Left lung (tissue), 10 donors: Measurements from ENCODE around the gene SPSB1. TPM values are rescaled to one million over a fixed set of nuclear protein-coding genes. Genes with fewer than 3 reads are reported as not detected.

Experiments used
- ATAC-seq: fragments of 200-7000 bp; cut with Tn5 transposase; one replicate; pipeline ENCODE4 v1.9.1; 2020; ENCODE audit warnings: moderate library complexity
- DNase-seq, 4 donors: peaks; one replicate each; pipeline ENCODE4 v3.0.0-alpha.2; 2013 to 2020
- H3K27ac ChIP-seq, 2 donors: fragments of 200-600 bp; sonication (generic) in 1 of 2; one replicate each; pipeline versions ENCODE4 v1.5.0 to v1.8.0; 2020 to 2021
- H3K27me3 ChIP-seq, 2 donors: fragments of 200-600 bp; sonication (generic) in 1 of 2; one replicate each; pipeline versions ENCODE4 v1.5.0 to v1.8.0; 2020 to 2021
- H3K36me3 ChIP-seq, 2 donors: fragments of 200-600 bp; sonication (generic) in 1 of 2; one replicate each; pipeline versions ENCODE4 v1.5.0 to v1.8.0; 2020 to 2021
- H3K4me1 ChIP-seq, 2 donors: fragments of 200-600 bp; one replicate each; pipeline ENCODE4 v1.8.0; 2021
- H3K4me3 ChIP-seq, 2 donors: fragments of 200-600 bp; sonication (generic) in 1 of 2; one replicate each; pipeline versions ENCODE4 v1.5.0 to v1.8.0; 2020 to 2021; ENCODE audit warnings: mild to moderate bottlenecking in 1 of 2
- H3K9me3 ChIP-seq, 2 donors: fragments of 200-600 bp; sonication (generic) in 1 of 2; one replicate each; pipeline versions ENCODE4 v1.5.0 to v1.8.0; 2020 to 2021
- CTCF ChIP-seq, 2 donors: fragments of 200-600 bp; sonication (generic) in 1 of 2; IDR thresholded peaks; one replicate each; pipeline versions ENCODE4 v1.5.0 to v1.8.0; 2021; ENCODE audit warnings: antibody characterized with exemption in 2 of 2
- intact Hi-C, 2 donors: fragments of 100-400 bp; cut with DNase I; formaldehyde crosslinking; loops; one replicate each; pipeline versions ENCODE4 v1.11.2 to v1.14.2; 2022
- polyA plus RNA-seq, 6 donors: library from polyadenylated mRNA; unstranded; fragments of 120-200 nt; gene quantifications; one replicate each; pipeline ENCODE4 v1.2.1, GENCODE V29; 2013; ENCODE audit not compliant: insufficient read length in 6 of 6
- total RNA-seq, 2 donors: library from RNA; stranded (reverse); fragmentation: NEBNext Ultra II Directional; extraction: Animal tissue kit (Norgen Biotek cat#: 25700); gene quantifications; one replicate each; pipeline ENCODE4 v1.2.1, GENCODE V29; 2021
- donor health status: DM: no; HTN: yes; CAD: no.
- donor health status: DM: no; HTN: no; CAD: no.

Gene SPSB1
- total and polyA plus RNA-seq, 8 donors: 6.1 to 39.4 (median 7.9) TPM

DNA sequence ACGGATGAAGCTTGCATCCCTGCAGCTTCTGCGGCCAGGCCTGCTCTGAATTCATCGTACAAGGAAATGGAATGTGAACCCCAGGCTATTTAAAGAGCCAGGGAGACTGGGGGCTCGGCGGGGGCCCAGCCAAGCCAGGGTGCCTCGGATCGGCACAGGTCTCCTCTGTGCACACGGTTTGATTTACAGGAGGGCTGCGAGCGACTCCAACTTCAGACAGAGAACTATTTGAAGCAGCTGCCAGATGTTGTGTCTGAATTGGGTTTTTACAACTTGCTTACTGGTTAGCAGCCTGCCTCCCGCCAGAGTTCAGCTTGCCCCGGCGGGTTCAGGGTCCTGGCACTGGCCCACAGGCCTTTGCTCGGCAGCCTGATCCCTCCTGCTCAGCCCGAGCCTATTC lies 83.2 kb downstream of the SPSB1 start:
- Histone ChIP-seq H3K27ac (peak overlapping the region in 1 of 2 donors; percentile 57), H3K4me1 (peaks cover 14 to 15% of the 10 kb centered on the region in 2 donors), H3K27me3 (no peaks in the 10 kb centered on the region), H3K9me3 (no peaks in the 10 kb centered on the region), H3K36me3 (no peaks in the 10 kb centered on the region), H3K4me3 (no peak overlapping the region)
- DNase-seq (no peak), ATAC-seq (no peak)
- intact Hi-C loops: no loop called here
- TF ChIP-seq CTCF (IDR thresholded peaks at IDR 0.05): no peak

DNA sequence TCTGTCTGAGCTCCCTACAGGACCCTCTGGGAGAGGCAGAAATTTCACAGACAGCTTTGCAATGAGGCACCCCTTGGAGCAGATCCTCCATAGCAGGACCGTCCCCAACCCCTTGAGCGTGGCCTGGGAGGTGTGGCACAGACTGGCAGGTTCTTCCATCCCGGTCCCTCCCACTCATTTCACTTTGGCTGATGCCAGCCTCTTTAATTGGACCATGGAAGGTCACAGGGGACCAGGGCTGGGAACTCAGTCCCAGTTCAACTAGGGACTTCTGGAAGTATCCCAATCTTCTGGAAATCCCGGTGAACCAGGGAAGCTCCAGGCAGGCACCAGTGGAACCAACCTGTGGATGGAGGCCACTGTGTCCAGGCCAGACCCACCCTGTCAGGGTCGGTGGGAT lies 83.7 kb downstream of the SPSB1 start:
- intact Hi-C loops: no loop called here
- ATAC-seq (no peak), DNase-seq (no peak)
- Histone ChIP-seq H3K27ac (peak overlapping the region; percentile 33 to 57), H3K4me3 (no peak overlapping the region), H3K36me3 (no peaks in the 10 kb centered on the region), H3K9me3 (no peaks in the 10 kb centered on the region), H3K27me3 (no peaks in the 10 kb centered on the region), H3K4me1 (peaks cover 14 to 15% of the 10 kb centered on the region in 2 donors)
- TF ChIP-seq CTCF (IDR thresholded peaks at IDR 0.05): no peak

DNA sequence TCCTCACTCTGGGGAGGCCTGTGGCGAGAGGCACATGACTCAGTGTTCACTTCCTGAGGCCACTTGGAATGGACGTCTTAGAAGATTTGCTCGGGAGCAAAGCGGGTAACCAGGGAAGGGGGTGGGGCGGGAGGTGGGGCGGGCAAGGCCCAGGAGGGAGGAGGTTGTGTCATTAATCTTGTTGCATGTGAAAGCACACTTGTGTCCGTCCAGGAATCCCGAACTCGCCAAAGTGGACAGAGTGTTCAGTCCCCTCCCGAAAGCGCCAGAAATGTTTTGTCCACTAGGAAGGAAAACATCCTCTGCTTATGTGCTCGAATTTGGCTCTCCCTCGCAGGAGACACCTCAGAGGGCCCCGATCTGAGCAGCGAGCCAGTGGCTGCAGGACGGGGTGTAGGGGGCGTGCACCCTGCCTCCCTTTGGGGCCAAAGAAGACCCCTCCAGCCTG lies 84.2 kb downstream of the SPSB1 start:
- ATAC-seq (peak; percentile 27), DNase-seq (no peak)
- Histone ChIP-seq H3K4me1 (peaks cover 14 to 15% of the 10 kb centered on the region in 2 donors), H3K27ac (peak overlapping the region; percentile 48 to 57), H3K9me3 (no peaks in the 10 kb centered on the region), H3K27me3 (no peaks in the 10 kb centered on the region), H3K4me3 (no peak overlapping the region), H3K36me3 (no peaks in the 10 kb centered on the region)
- TF ChIP-seq CTCF (IDR thresholded peaks at IDR 0.05): no peak
- intact Hi-C loops: no loop called here

GRCh38 chr1:9378801-9379200 lies 86.1 kb downstream of the SPSB1 start:
- no peak for ATAC-seq
- H3K4me1 ChIP-seq: peaks cover 14 to 15% of the 10 kb centered on the region in 2 donors
- H3K9me3 ChIP-seq: no peaks in the 10 kb centered on the region
- no peak for DNase-seq
- intact Hi-C loops: no loop called here
- no peak for TF ChIP-seq CTCF (IDR thresholded peaks at IDR 0.05)
- no peaks in the 10 kb centered on the region for H3K36me3 ChIP-seq
- H3K4me3 ChIP-seq: no peak overlapping the region
- H3K27ac ChIP-seq: no peak overlapping the region
- no peaks in the 10 kb centered on the region for H3K27me3 ChIP-seq

- no peak for ATAC-seq
- peaks cover 14 to 15% of the 10 kb centered on the region in 2 donors for H3K4me1 ChIP-seq
- no peaks in the 10 kb centered on the region for H3K9me3 ChIP-seq
- H3K27me3 ChIP-seq: no peaks in the 10 kb centered on the region
- DNase-seq: no peak
- intact Hi-C loops: no loop called here
- no peak overlapping the region for H3K27ac ChIP-seq
- H3K4me3 ChIP-seq: no peak overlapping the region
- H3K36me3 ChIP-seq: no peaks in the 10 kb centered on the region
- no peak for TF ChIP-seq CTCF (IDR thresholded peaks at IDR 0.05)
Measured at GRCh38 chr1:9380711-9381110, 88.0 kb downstream of the SPSB1 start.
